PC-3 (cell line): ENCODE data around the gene TMPRSS13. TPM values are rescaled to one million over a fixed set of nuclear protein-coding genes. Genes with fewer than 3 reads are reported as not detected.

Source experiments
- ATAC-seq: fragments of 200-7000 bp; cut with Tn5 transposase; 2 replicates; pipeline ENCODE4 v1.9.1; 2020; ENCODE audit warnings: mild to moderate bottlenecking, moderate library complexity
- BruUV-seq: library from RNA; stranded (reverse); fragments of 400-500 nt; replicated peaks from 2 replicates; lab custom pipeline; 2021; lab: Mats Ljungman, UMichigan
- CTCF ChIA-PET: fragments of 300-600 bp; sonication (Branson Sonifier 250); formaldehyde crosslinking; loops from one replicate; lab custom pipeline; 2022; ENCODE audit warnings: antibody characterized with exemption; lab: Charles Lee
- POLR2A ChIA-PET: fragments of 300-600 bp; sonication (Branson Sonifier 250); formaldehyde crosslinking; loops from one replicate; lab custom pipeline; 2022; ENCODE audit warnings: antibody characterized with exemption; ENCODE audit not compliant: unreplicated experiment; lab: Charles Lee
- DNase-seq: peaks from one replicate; pipeline ENCODE4 v3.0.0-alpha.2; 2015
- H2AFZ ChIP-seq: fragments of 300-600 bp; sonication (generic); 2 replicates; pipeline ENCODE4 v1.6.0; 2016; ENCODE audit warnings: antibody characterized with exemption, low read length
- H3F3A ChIP-seq: fragments of 300-600 bp; sonication (generic); one replicate; pipeline ENCODE4 v1.6.0; 2017; ENCODE audit warnings: antibody characterized with exemption, low read length, control low read depth, mild to moderate bottlenecking; ENCODE audit not compliant: unreplicated experiment
- H3K27ac ChIP-seq: fragments of 300-600 bp; sonication (generic); 2 replicates; pipeline ENCODE4 v1.5.1; 2016; ENCODE audit warnings: mild to moderate bottlenecking, low read length
- H3K27me3 ChIP-seq: fragments of 300-600 bp; sonication (generic); 2 replicates; pipeline ENCODE4 v1.6.1; 2016; ENCODE audit warnings: low read length, mixed read lengths
- H3K36me3 ChIP-seq: fragments of 300-600 bp; sonication (generic); 2 replicates; pipeline ENCODE4 v1.6.1; 2016; ENCODE audit warnings: low read depth, mixed run types, low read length, mixed read lengths
- H3K4me1 ChIP-seq: fragments of 300-600 bp; sonication (generic); 2 replicates; pipeline ENCODE4 v1.5.1; 2016; ENCODE audit warnings: low read length; ENCODE audit not compliant: insufficient read depth
- H3K4me2 ChIP-seq: fragments of 300-600 bp; sonication (generic); 2 replicates; pipeline ENCODE4 v1.6.0; 2016; ENCODE audit warnings: low read length
- H3K4me3 ChIP-seq: fragments of 300-600 bp; sonication (generic); 2 replicates; pipeline ENCODE4 v1.5.1; 2016; ENCODE audit warnings: mild to moderate bottlenecking, low read length, mixed read lengths
- H3K79me2 ChIP-seq: fragments of 300-600 bp; sonication (generic); 2 replicates; pipeline ENCODE4 v1.6.1; 2017; ENCODE audit warnings: low read length, mixed read lengths
- H3K9ac ChIP-seq: fragments of 300-600 bp; sonication (generic); 2 replicates; pipeline ENCODE4 v1.6.0; 2016; ENCODE audit warnings: mild to moderate bottlenecking, low read length
- H3K9me2 ChIP-seq: fragments of 300-600 bp; sonication (generic); replicated peaks from 2 replicates; pipeline ENCODE4 v1.6.1; 2016; ENCODE audit warnings: mixed run types, low read length, mixed read lengths
- H3K9me3 ChIP-seq: fragments of 300-600 bp; sonication (generic); 2 replicates; pipeline ENCODE4 v1.6.1; 2016; ENCODE audit warnings: low read length, mixed read lengths
- H4K20me1 ChIP-seq: fragments of 300-600 bp; sonication (generic); 2 replicates; pipeline ENCODE4 v1.6.1; 2016; ENCODE audit warnings: low read length, mixed read lengths
- EZH2 ChIP-seq: fragments of 300-600 bp; sonication (generic); IDR thresholded peaks from one replicate; pipeline ENCODE4 v1.6.1; 2017; ENCODE audit warnings: antibody characterized with exemption, mild to moderate bottlenecking, low read length; ENCODE audit not compliant: unreplicated experiment
- EZH2phosphoT487 ChIP-seq: fragments of 300-600 bp; sonication (generic); IDR thresholded peaks from 2 replicates; pipeline ENCODE4 v1.6.1; 2018; ENCODE audit warnings: mild to moderate bottlenecking, antibody characterized with exemption, low read length, borderline replicate concordance
- intact Hi-C: fragments of 100-400 bp; cut with micrococcal nuclease; formaldehyde crosslinking; loops from 2 replicates; pipeline ENCODE4 v1.9.0; 2023
- total RNA-seq: library from RNA; depleted of rRNA; stranded (reverse); fragments of >200 nt; gene quantifications from 2 replicates; pipeline ENCODE4 v1.2.3, GENCODE V29; 2014
- TF ChIP-seq, protein P1 (sequence below): fragments of 300-600 bp; sonication (generic); conservative IDR thresholded peaks from 2 replicates; pipeline ENCODE4 v1.5.1; 2017; ENCODE audit warnings: antibody characterized with exemption, low read depth, mild to moderate bottlenecking, low read length

The TMPRSS13 gene
- total RNA-seq, 1 experiment from 2014 or later = 2.9 TPM

- DNase-seq = no peak
- H3K9me3 ChIP-seq = no peaks in the 10 kb centered on the region
- TF ChIP-seq, protein P1, sequence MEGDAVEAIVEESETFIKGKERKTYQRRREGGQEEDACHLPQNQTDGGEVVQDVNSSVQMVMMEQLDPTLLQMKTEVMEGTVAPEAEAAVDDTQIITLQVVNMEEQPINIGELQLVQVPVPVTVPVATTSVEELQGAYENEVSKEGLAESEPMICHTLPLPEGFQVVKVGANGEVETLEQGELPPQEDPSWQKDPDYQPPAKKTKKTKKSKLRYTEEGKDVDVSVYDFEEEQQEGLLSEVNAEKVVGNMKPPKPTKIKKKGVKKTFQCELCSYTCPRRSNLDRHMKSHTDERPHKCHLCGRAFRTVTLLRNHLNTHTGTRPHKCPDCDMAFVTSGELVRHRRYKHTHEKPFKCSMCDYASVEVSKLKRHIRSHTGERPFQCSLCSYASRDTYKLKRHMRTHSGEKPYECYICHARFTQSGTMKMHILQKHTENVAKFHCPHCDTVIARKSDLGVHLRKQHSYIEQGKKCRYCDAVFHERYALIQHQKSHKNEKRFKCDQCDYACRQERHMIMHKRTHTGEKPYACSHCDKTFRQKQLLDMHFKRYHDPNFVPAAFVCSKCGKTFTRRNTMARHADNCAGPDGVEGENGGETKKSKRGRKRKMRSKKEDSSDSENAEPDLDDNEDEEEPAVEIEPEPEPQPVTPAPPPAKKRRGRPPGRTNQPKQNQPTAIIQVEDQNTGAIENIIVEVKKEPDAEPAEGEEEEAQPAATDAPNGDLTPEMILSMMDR = no peak
- no peak for TF ChIP-seq EZH2phosphoT487
- TF ChIP-seq EZH2 = no peak
- CTCF ChIA-PET = no interaction called here
- BruUV-seq = no TSS peak
- no peaks in the 10 kb centered on the region for H3K79me2 ChIP-seq
- no peaks in the 10 kb centered on the region for H3F3A ChIP-seq
- H3K4me2 ChIP-seq = no peak overlapping the region
- peaks cover 91% of the 10 kb centered on the region for H3K27me3 ChIP-seq
- H3K9ac ChIP-seq = no peak overlapping the region
- no peak overlapping the region for H3K4me3 ChIP-seq
- no peak overlapping the region for H2AFZ ChIP-seq
- intact Hi-C loops = no loop called here
- no peaks in the 10 kb centered on the region for H3K9me2 ChIP-seq
- no peaks in the 10 kb centered on the region for H4K20me1 ChIP-seq
- POLR2A ChIA-PET = no interaction called here
- H3K27ac ChIP-seq = no peak overlapping the region
- ATAC-seq = no peak
- H3K4me1 ChIP-seq = no peaks in the 10 kb centered on the region
- no peaks in the 10 kb centered on the region for H3K36me3 ChIP-seq
Measured at GRCh38 chr11:117900720-117901440, 28.3 kb downstream of the TMPRSS13 start.

DNA sequence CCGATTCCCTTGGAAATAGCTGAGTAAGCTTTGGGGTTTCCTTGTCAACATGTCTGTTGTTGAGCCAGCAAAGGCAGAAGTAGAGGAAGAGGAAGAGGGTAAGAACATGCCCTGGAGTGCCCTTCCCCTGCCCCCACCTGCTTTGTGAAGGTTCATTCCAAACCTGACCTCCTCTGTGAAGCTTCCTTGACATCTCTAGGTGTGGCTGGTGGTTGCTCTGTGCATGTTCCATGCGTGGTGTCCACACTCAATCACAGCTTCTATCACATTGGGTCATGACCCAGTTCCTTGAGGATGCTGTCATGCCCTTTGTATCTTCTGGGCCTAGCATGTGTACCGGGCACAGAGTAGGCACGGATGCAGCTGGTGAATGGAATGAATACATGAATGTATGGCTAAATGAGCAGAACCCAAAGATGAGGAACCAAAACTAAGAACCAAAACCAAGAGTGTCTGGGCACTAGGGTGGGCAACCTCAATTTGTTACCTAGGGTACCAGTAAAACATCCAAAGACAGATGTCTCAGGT, 29.0 kb downstream of the TMPRSS13 start:
- ChIA-PET CTCF (no interaction called here), POLR2A (no interaction called here)
- TF ChIP-seq EZH2 = no peak
- no peak for TF ChIP-seq EZH2phosphoT487
- TF ChIP-seq, protein P1 = no peak
- Histone ChIP-seq H4K20me1 (no peaks in the 10 kb centered on the region), H3K9me2 (no peaks in the 10 kb centered on the region), H3K4me2 (no peak overlapping the region), H3K27me3 (peaks cover 92% of the 10 kb centered on the region), H3K79me2 (no peaks in the 10 kb centered on the region), H3K36me3 (no peaks in the 10 kb centered on the region), H3K9me3 (no peaks in the 10 kb centered on the region), H3K27ac (no peak overlapping the region), H3F3A (no peaks in the 10 kb centered on the region), H3K4me1 (no peaks in the 10 kb centered on the region), H3K4me3 (no peak overlapping the region), H3K9ac (no peak overlapping the region), H2AFZ (no peak overlapping the region)
- no TSS peak for BruUV-seq
- no peak for ATAC-seq
- no peak for DNase-seq
- intact Hi-C loops = no loop called here

GRCh38 chr11:117898059-117898458, 31.1 kb downstream of the TMPRSS13 start:
- Histone ChIP-seq H2AFZ (no peak overlapping the region), H3K4me1 (no peaks in the 10 kb centered on the region), H3K27me3 (peaks cover 97% of the 10 kb centered on the region), H3K4me3 (no peak overlapping the region), H3K27ac (no peak overlapping the region), H3K9me3 (no peaks in the 10 kb centered on the region), H3K4me2 (no peak overlapping the region), H3K79me2 (no peaks in the 10 kb centered on the region), H3K36me3 (no peaks in the 10 kb centered on the region), H4K20me1 (no peaks in the 10 kb centered on the region), H3K9me2 (no peaks in the 10 kb centered on the region), H3F3A (no peaks in the 10 kb centered on the region), H3K9ac (no peak overlapping the region)
- CTCF ChIA-PET = no interaction called here
- BruUV-seq = no TSS peak
- no peak for ATAC-seq
- TF ChIP-seq EZH2 = no peak
- TF ChIP-seq EZH2phosphoT487 = no peak
- TF ChIP-seq, protein P1 = no peak
- DNase-seq = no peak
- intact Hi-C loops = no loop called here
- POLR2A ChIA-PET = no interaction called here
